Panc1 (cell line): Measurements from ENCODE around the gene CTNNBIP1.

Experiments
- CTCF ChIP-seq: fragments of 450-650 bp; IDR thresholded peaks from 2 replicates; pipeline ENCODE4 v1.5.1; 2017; ENCODE audit warnings: mild to moderate bottlenecking
- SIN3A ChIP-seq: IDR thresholded peaks from 2 replicates; pipeline ENCODE4 v1.6.1; 2012; ENCODE audit warnings: low read depth, mild to moderate bottlenecking, low read length, moderate library complexity, borderline replicate concordance; ENCODE audit not compliant: insufficient read depth
- TCF7L2 ChIP-seq: IDR thresholded peaks from 2 replicates; pipeline ENCODE4 v1.6.1; 2011; ENCODE audit warnings: mild to moderate bottlenecking, low read depth, low read length, inconsistent platforms

- TF ChIP-seq CTCF: no peak
- TF ChIP-seq TCF7L2: no peak
- no peak for TF ChIP-seq SIN3A
Observed at GRCh38 chr1:9865724-9866123, 44.3 kb downstream of the CTNNBIP1 start.
